Endothelial cell of umbilical vein (primary cell): ENCODE data around the gene TECPR2. TPM values are rescaled to one million over a fixed set of nuclear protein-coding genes. Genes with fewer than 3 reads are reported as not detected.

Experiments used
- BruUV-seq: library from RNA; stranded (reverse); fragments of 400-500 nt; replicated peaks from 2 replicates; lab custom pipeline; 2021; lab: Mats Ljungman, UMichigan
- CTCF ChIA-PET: fragments of 300-600, 350-600 bp; sonication (Branson Sonifier 250); formaldehyde crosslinking; loops from one replicate; lab custom pipeline; 2021; ENCODE audit warnings: antibody characterized with exemption, inconsistent platforms; lab: Charles Lee
- POLR2A ChIA-PET: fragments of 300-600, 350-600 bp; sonication (Branson Sonifier 250); formaldehyde crosslinking; loops from one replicate; lab custom pipeline; 2021; ENCODE audit warnings: antibody characterized with exemption, inconsistent platforms; lab: Charles Lee
- DNase-seq: peaks from one replicate; pipeline ENCODE4 v3.0.0-alpha.2; 2011; ENCODE audit warnings: low read depth, low spot score
- FAIRE-seq: peaks from 2 replicates; lab custom pipeline; 2011; peaks lifted over from hg19 to GRCh38; lab: Jason Lieb, UNC
- H2AFZ ChIP-seq: 2 replicates; pipeline ENCODE4 v1.6.0; 2012; ENCODE audit warnings: low read depth, low read length, control low read depth, inconsistent platforms
- H3K27ac ChIP-seq: 2 replicates; pipeline ENCODE4 v1.5.1; 2011; ENCODE audit warnings: low read depth, mild to moderate bottlenecking, control low read depth, low read length, moderate library complexity; ENCODE audit not compliant: insufficient read depth
- H3K27me3 ChIP-seq, 2 experiments: 2 replicates each; pipeline versions ENCODE4 v1.6.0 to v1.6.1; 2011; ENCODE audit warnings: low read length in 2 of 2, mixed read lengths in 1 of 2; ENCODE audit not compliant: control insufficient read depth in 2 of 2, insufficient read depth in 2 of 2
- H3K36me3 ChIP-seq, 2 experiments: 2 replicates in 1 of 2; 3 replicates in 1 of 2; pipeline ENCODE4 v1.5.1; 2011; ENCODE audit warnings: low read length in 2 of 2, mild to moderate bottlenecking in 1 of 2, moderate library complexity in 1 of 2; ENCODE audit not compliant: control insufficient read depth in 2 of 2, insufficient read depth in 2 of 2; ENCODE audit errors: extremely low read depth in 1 of 2
- H3K4me1 ChIP-seq: 3 replicates; pipeline ENCODE4 v1.5.1; 2011; ENCODE audit warnings: mild to moderate bottlenecking, low read length; ENCODE audit not compliant: control insufficient read depth, insufficient read depth; ENCODE audit errors: extremely low read depth
- H3K4me2 ChIP-seq: 2 replicates; pipeline ENCODE4 v1.6.1; 2011; ENCODE audit warnings: low read length, control low read depth, mixed read lengths; ENCODE audit not compliant: insufficient read depth
- H3K4me3 ChIP-seq, 3 experiments: fragments of 200-600 bp in 1 of 3; sonication (generic), shearing (Covaris generic) in 1 of 3; replicated peaks in 1 of 3; 2 replicates each; pipeline ENCODE4 v1.5.1; 2011 to 2016; ENCODE audit warnings: control low read depth in 3 of 3, low read length in 3 of 3, mild to moderate bottlenecking in 2 of 3, inconsistent platforms in 1 of 3, low read depth in 1 of 3, moderate library complexity in 1 of 3; ENCODE audit not compliant: insufficient read depth in 1 of 3
- H3K79me2 ChIP-seq: 2 replicates; pipeline ENCODE4 v1.6.0; 2012; ENCODE audit warnings: low read length, inconsistent platforms; ENCODE audit not compliant: control insufficient read depth, insufficient read depth
- H3K9ac ChIP-seq: replicated peaks from 2 replicates; pipeline ENCODE3; 2011; ENCODE audit warnings: low read length, control low read depth; ENCODE audit not compliant: insufficient read depth; ENCODE audit errors: extremely low read depth
- H3K9me1 ChIP-seq: replicated peaks from 3 replicates; pipeline ENCODE4 v1.6.0; 2011; ENCODE audit warnings: mild to moderate bottlenecking, low read length; ENCODE audit not compliant: control insufficient read depth, insufficient read depth; ENCODE audit errors: extremely low read depth
- H3K9me3 ChIP-seq: replicated peaks from 2 replicates; pipeline ENCODE4 v1.5.1; 2012; ENCODE audit warnings: low read length, inconsistent platforms; ENCODE audit not compliant: control insufficient read depth, insufficient read depth
- H4K20me1 ChIP-seq: replicated peaks from 2 replicates; pipeline ENCODE3; 2011; ENCODE audit warnings: mild to moderate bottlenecking, low read length; ENCODE audit not compliant: control insufficient read depth, insufficient read depth; ENCODE audit errors: extremely low read depth
- EZH2 ChIP-seq: IDR thresholded peaks from 2 replicates; pipeline ENCODE4 v1.6.1; 2012; ENCODE audit warnings: borderline replicate concordance, low read depth, mild to moderate bottlenecking, moderate library complexity, low read length, inconsistent platforms; ENCODE audit not compliant: severe bottlenecking
- FOS ChIP-seq: IDR thresholded peaks from 2 replicates; pipeline ENCODE4 v1.6.1; 2011; ENCODE audit warnings: mild to moderate bottlenecking, low read length, moderate library complexity, borderline replicate concordance; ENCODE audit not compliant: insufficient read depth
- GATA2 ChIP-seq: IDR thresholded peaks from 2 replicates; pipeline ENCODE4 v1.7.0; 2011; ENCODE audit warnings: low read depth, mild to moderate bottlenecking, moderate library complexity, mixed read lengths, low read length; ENCODE audit not compliant: insufficient read length, insufficient read depth
- JUN ChIP-seq: IDR thresholded peaks from 2 replicates; pipeline ENCODE4 v1.6.1; 2011; ENCODE audit warnings: borderline replicate concordance, low read depth; ENCODE audit not compliant: insufficient read length, insufficient read depth
- MYC ChIP-seq: IDR thresholded peaks from one replicate; pipeline ENCODE4 v1.6.1; 2011; ENCODE audit warnings: mild to moderate bottlenecking, low read depth, low read length
- POLR2A ChIP-seq: IDR thresholded peaks from 2 replicates; pipeline ENCODE4 v1.6.1; 2012; ENCODE audit warnings: low read depth, mild to moderate bottlenecking, control low read depth, low read length
- POLR2AphosphoS5 ChIP-seq: IDR thresholded peaks from 2 replicates; pipeline ENCODE4 v1.6.1; 2012; ENCODE audit warnings: low read depth, mild to moderate bottlenecking, control low read depth, low read length, moderate library complexity; ENCODE audit not compliant: insufficient read depth
- dilution Hi-C: fragments of 300-500 bp; cut with MboI; formaldehyde crosslinking; loops from one replicate; pipeline ENCODE4 v1.15.0; 2019; ENCODE audit warnings: low sequenced_read_pairs; ENCODE audit not compliant: extremely low pct_ligation_motif_present
- intact Hi-C: fragments of 100-400 bp; cut with micrococcal nuclease; formaldehyde crosslinking; loops from one replicate; pipeline ENCODE4 v1.10.0; 2022
- polyA plus RNA-seq, 4 experiments: library from polyadenylated mRNA; depleted of rRNA in 3 of 4; stranded (reverse) in 3 of 4; unstranded in 1 of 4; fragments of >200 nt; gene quantifications; 2 replicates each; pipeline versions ENCODE4 v1.2.1 to v1.2.3, GENCODE V29; 2011 to 2012; ENCODE audit warnings: missing spikeins in 1 of 4
- total RNA-seq: library from RNA; stranded (reverse); gene quantifications from 2 replicates; pipeline ENCODE4 v1.2.3, GENCODE V29; 2021
- TF ChIP-seq, protein P1 (sequence below), 2 donors: IDR thresholded peaks; 1 replicate in 1 of 2; 2 replicates in 1 of 2; pipeline ENCODE4 v1.5.1; 2011; ENCODE audit warnings: low read length in 2 of 2, mild to moderate bottlenecking in 2 of 2, moderate library complexity in 2 of 2, control low read depth in 1 of 2, inconsistent platforms in 1 of 2, low read depth in 1 of 2; ENCODE audit not compliant: insufficient read depth in 1 of 2; ENCODE audit errors: extremely low read depth in 1 of 2
- TF ChIP-seq, protein P2 (sequence below): IDR thresholded peaks from 2 replicates; pipeline ENCODE4 v1.6.1; 2011; ENCODE audit not compliant: insufficient read depth, insufficient read length

TECPR2 gene
- total and polyA plus RNA-seq, 2 donors (not counting 3 experiments of a cell fraction or from before 2014, with no cell fraction given), result 8.9 to 21.5 TPM

DNA sequence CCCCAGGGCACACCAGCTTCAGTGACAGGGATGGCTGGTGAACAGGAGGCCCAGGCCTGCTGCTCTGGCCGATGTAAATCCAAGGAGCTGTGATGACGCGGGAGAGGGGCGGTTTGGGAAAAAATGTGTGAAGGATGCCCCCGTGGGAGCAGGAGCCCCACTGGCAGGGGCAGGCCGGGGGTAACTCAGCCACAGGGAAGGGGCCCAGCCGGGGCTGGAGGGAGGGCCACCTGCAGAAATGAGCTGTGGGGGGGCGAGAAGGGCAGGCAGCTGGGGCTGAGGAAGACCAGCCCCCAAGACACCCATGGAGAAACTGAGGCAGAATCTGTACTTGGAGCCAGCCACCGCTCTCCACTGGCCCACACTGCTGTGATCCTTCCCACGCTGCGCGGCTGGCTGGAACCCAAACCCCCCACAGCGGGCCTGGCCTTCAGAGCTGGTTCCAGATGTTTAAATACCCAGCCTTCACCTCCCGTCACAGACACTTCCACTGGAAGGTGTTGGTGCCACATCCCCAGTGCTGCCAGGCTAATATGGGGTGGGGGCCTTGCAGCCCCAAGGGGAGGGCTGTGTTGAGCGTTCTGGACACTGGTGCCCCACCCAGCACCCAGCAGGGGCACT lies 175.3 kb downstream of the TECPR2 start:
- no peak overlapping the region for H2AFZ ChIP-seq
- no peaks in the 10 kb centered on the region for H4K20me1 ChIP-seq
- H3K9ac ChIP-seq, result no peak overlapping the region
- intact Hi-C loops, result no loop called here
- dilution Hi-C loops, result no loop called here
- H3K4me1 ChIP-seq, result no peaks in the 10 kb centered on the region
- H3K4me2 ChIP-seq, result no peak overlapping the region
- no peaks in the 10 kb centered on the region for H3K9me3 ChIP-seq
- POLR2A ChIA-PET, result no interaction called here
- H3K4me3 ChIP-seq, result no peak overlapping the region
- no peak overlapping the region for H3K27ac ChIP-seq
- DNase-seq, result no peak
- CTCF ChIA-PET, result no interaction called here
- H3K9me1 ChIP-seq, result no peaks in the 10 kb centered on the region
- H3K27me3 ChIP-seq, result no peaks in the 10 kb centered on the region
- H3K79me2 ChIP-seq, result no peaks in the 10 kb centered on the region
- no peaks in the 10 kb centered on the region for H3K36me3 ChIP-seq
- BruUV-seq, result no TSS peak
- no peak for TF ChIP-seq FOS
- no peak for TF ChIP-seq MYC
- TF ChIP-seq GATA2, result no peak
- TF ChIP-seq POLR2A, result no peak
- no peak for TF ChIP-seq EZH2
- TF ChIP-seq POLR2AphosphoS5, result no peak
- no peak for TF ChIP-seq JUN
- TF ChIP-seq, protein P1, sequence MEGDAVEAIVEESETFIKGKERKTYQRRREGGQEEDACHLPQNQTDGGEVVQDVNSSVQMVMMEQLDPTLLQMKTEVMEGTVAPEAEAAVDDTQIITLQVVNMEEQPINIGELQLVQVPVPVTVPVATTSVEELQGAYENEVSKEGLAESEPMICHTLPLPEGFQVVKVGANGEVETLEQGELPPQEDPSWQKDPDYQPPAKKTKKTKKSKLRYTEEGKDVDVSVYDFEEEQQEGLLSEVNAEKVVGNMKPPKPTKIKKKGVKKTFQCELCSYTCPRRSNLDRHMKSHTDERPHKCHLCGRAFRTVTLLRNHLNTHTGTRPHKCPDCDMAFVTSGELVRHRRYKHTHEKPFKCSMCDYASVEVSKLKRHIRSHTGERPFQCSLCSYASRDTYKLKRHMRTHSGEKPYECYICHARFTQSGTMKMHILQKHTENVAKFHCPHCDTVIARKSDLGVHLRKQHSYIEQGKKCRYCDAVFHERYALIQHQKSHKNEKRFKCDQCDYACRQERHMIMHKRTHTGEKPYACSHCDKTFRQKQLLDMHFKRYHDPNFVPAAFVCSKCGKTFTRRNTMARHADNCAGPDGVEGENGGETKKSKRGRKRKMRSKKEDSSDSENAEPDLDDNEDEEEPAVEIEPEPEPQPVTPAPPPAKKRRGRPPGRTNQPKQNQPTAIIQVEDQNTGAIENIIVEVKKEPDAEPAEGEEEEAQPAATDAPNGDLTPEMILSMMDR (IDR thresholded peaks at IDR 0.05; ENCODE audit: extremely low read depth in 1 of 2, insufficient read depth in 1 of 2, low read depth in 1 of 2, low read length in 2 of 2), result no peak
- TF ChIP-seq, protein P2, sequence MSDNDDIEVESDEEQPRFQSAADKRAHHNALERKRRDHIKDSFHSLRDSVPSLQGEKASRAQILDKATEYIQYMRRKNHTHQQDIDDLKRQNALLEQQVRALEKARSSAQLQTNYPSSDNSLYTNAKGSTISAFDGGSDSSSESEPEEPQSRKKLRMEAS, result no peak
- no peak for FAIRE-seq
